Fibroblast of lung (primary cell): Measurements from ENCODE around the gene PKD1L1. TPM values are rescaled to one million over a fixed set of nuclear protein-coding genes. Genes with fewer than 3 reads are reported as not detected.

Source experiments
- DNase-seq, 2 donors: peaks; one replicate each; pipeline versions ENCODE4 v3.0.0 to v3.0.0-alpha.2; 2010; ENCODE audit warnings: low read depth in 2 of 2
- H2AFZ ChIP-seq: 2 replicates; pipeline ENCODE4 v1.5.1; 2012; ENCODE audit warnings: low read length, control low read depth, inconsistent platforms
- H3K27ac ChIP-seq: 2 replicates; pipeline ENCODE4 v1.5.1; 2011; ENCODE audit warnings: low read length, control low read depth; ENCODE audit not compliant: insufficient read depth
- H3K27me3 ChIP-seq: 2 replicates; pipeline ENCODE4 v1.5.1; 2011; ENCODE audit warnings: mild to moderate bottlenecking, low read length; ENCODE audit not compliant: control insufficient read depth, insufficient read depth
- H3K36me3 ChIP-seq: 2 replicates; pipeline ENCODE4 v1.5.1; 2011; ENCODE audit warnings: low read length; ENCODE audit not compliant: control insufficient read depth, insufficient read depth
- H3K4me1 ChIP-seq: 2 replicates; pipeline ENCODE4 v1.5.1; 2011; ENCODE audit warnings: low read length; ENCODE audit not compliant: control insufficient read depth, insufficient read depth; ENCODE audit errors: extremely low read depth
- H3K4me2 ChIP-seq: 2 replicates; pipeline ENCODE4 v1.5.1; 2011; ENCODE audit warnings: low read length, control low read depth; ENCODE audit not compliant: insufficient read depth; ENCODE audit errors: extremely low read depth
- H3K4me3 ChIP-seq, 4 experiments: fragments of 200-600 bp in 1 of 4; sonication (generic) in 1 of 4; replicated peaks in 1 of 4; 2 replicates each; pipeline ENCODE4 v1.5.1; 2011 to 2016; ENCODE audit warnings: low read length in 4 of 4, low read depth in 3 of 4, mild to moderate bottlenecking in 3 of 4, control low read depth in 2 of 4, inconsistent platforms in 1 of 4, mixed read lengths in 1 of 4; ENCODE audit not compliant: insufficient read depth in 1 of 4; ENCODE audit errors: control extremely low read depth in 1 of 4
- H3K79me2 ChIP-seq: 2 replicates; pipeline ENCODE4 v1.5.1; 2012; ENCODE audit warnings: mild to moderate bottlenecking, low read length, inconsistent platforms; ENCODE audit not compliant: control insufficient read depth, insufficient read depth
- H3K9ac ChIP-seq: 2 replicates; pipeline ENCODE4 v1.5.1; 2011; ENCODE audit warnings: mild to moderate bottlenecking, low read length, control low read depth; ENCODE audit not compliant: insufficient read depth
- H3K9me3 ChIP-seq: 2 replicates; pipeline ENCODE4 v1.5.1; 2012; ENCODE audit warnings: low read depth, low read length; ENCODE audit not compliant: control insufficient read depth, insufficient read depth
- H4K20me1 ChIP-seq: 2 replicates; pipeline ENCODE4 v1.5.1; 2011; ENCODE audit warnings: low read length; ENCODE audit not compliant: control insufficient read depth, insufficient read depth; ENCODE audit errors: extremely low read depth
- CTCF ChIP-seq, 2 donors: IDR thresholded peaks in 1 of 2; conservative IDR thresholded peaks in 1 of 2; 1 replicate in 1 of 2; 2 replicates in 1 of 2; pipeline ENCODE4 v1.5.1; 2011 to 2012; ENCODE audit warnings: low read length in 2 of 2, control low read depth in 1 of 2, inconsistent platforms in 1 of 2, low read depth in 1 of 2, mild to moderate bottlenecking in 1 of 2
- EZH2 ChIP-seq: IDR thresholded peaks from 2 replicates; pipeline ENCODE4 v1.5.1; 2012; ENCODE audit warnings: low read length, control low read depth, mild to moderate bottlenecking; ENCODE audit errors: missing control alignments
- polyA plus RNA-seq, 2 donors: library from polyadenylated mRNA; depleted of rRNA in 1 of 2; stranded (reverse) in 1 of 2; unstranded in 1 of 2; fragments of >200 nt; gene quantifications; 2 replicates each; pipeline ENCODE4 v1.2.1, GENCODE V29; 2011 to 2012; ENCODE audit warnings: missing spikeins in 1 of 2
- total RNA-seq: library from RNA; depleted of rRNA; stranded (reverse); fragments of >200 nt; gene quantifications from 2 replicates; pipeline ENCODE4 v1.2.1, GENCODE V29; 2014

PKD1L1 gene
- total and polyA plus RNA-seq, 2 donors (not counting 1 experiment from before 2014, with no cell fraction given): under 0.01 to 0.12 TPM

GRCh38 chr7:47895026-47895425 lies 53.2 kb downstream of the PKD1L1 start:
- H2AFZ ChIP-seq: no peak overlapping the region
- no peaks in the 10 kb centered on the region for H3K36me3 ChIP-seq
- no peaks in the 10 kb centered on the region for H3K4me1 ChIP-seq
- no peak overlapping the region for H3K4me3 ChIP-seq
- H3K9ac ChIP-seq: no peak overlapping the region
- H3K4me2 ChIP-seq: no peak overlapping the region
- H3K9me3 ChIP-seq: no peaks in the 10 kb centered on the region
- peaks cover 3% of the 10 kb centered on the region for H3K27me3 ChIP-seq
- no peak for DNase-seq
- no peaks in the 10 kb centered on the region for H4K20me1 ChIP-seq
- H3K27ac ChIP-seq: no peak overlapping the region
- H3K79me2 ChIP-seq: no peaks in the 10 kb centered on the region
- TF ChIP-seq CTCF (conservative IDR thresholded peaks at IDR 0.05 in 1 of 2, IDR thresholded peaks at IDR 0.05 in 1 of 2; ENCODE audit: low read depth in 1 of 2, low read length in 2 of 2) (no peak), EZH2 (no peak)

GRCh38 chr7:47893721-47894365 lies 54.4 kb downstream of the PKD1L1 start:
- no peak overlapping the region for H3K27ac ChIP-seq
- H3K9ac ChIP-seq: no peak overlapping the region
- H3K79me2 ChIP-seq: no peaks in the 10 kb centered on the region
- no peaks in the 10 kb centered on the region for H3K9me3 ChIP-seq
- TF ChIP-seq CTCF (conservative IDR thresholded peaks at IDR 0.05 in 1 of 2, IDR thresholded peaks at IDR 0.05 in 1 of 2; ENCODE audit: low read depth in 1 of 2, low read length in 2 of 2) (no peak), EZH2 (no peak)
- peaks cover 3% of the 10 kb centered on the region for H3K27me3 ChIP-seq
- H3K4me2 ChIP-seq: no peak overlapping the region
- no peaks in the 10 kb centered on the region for H3K4me1 ChIP-seq
- no peak overlapping the region for H3K4me3 ChIP-seq
- H4K20me1 ChIP-seq: no peaks in the 10 kb centered on the region
- DNase-seq: no peak
- no peaks in the 10 kb centered on the region for H3K36me3 ChIP-seq
- H2AFZ ChIP-seq: no peak overlapping the region

- no peak overlapping the region for H3K9ac ChIP-seq
- no peaks in the 10 kb centered on the region for H4K20me1 ChIP-seq
- no peak overlapping the region for H3K4me3 ChIP-seq
- TF ChIP-seq EZH2 (no peak), CTCF (conservative IDR thresholded peaks at IDR 0.05 in 1 of 2, IDR thresholded peaks at IDR 0.05 in 1 of 2; ENCODE audit: low read depth in 1 of 2, low read length in 2 of 2) (no peak)
- no peaks in the 10 kb centered on the region for H3K9me3 ChIP-seq
- H3K4me2 ChIP-seq: no peak overlapping the region
- H3K79me2 ChIP-seq: no peaks in the 10 kb centered on the region
- H2AFZ ChIP-seq: no peak overlapping the region
- no peak overlapping the region for H3K27ac ChIP-seq
- peaks cover 3% of the 10 kb centered on the region for H3K27me3 ChIP-seq
- H3K4me1 ChIP-seq: no peaks in the 10 kb centered on the region
- no peaks in the 10 kb centered on the region for H3K36me3 ChIP-seq
- DNase-seq: no peak
Measured at GRCh38 chr7:47893238-47893637, 55.0 kb downstream of the PKD1L1 start.
